ENCODE results near the gene FNDC3B. TPM values are rescaled to one million over a fixed set of nuclear protein-coding genes. Genes with fewer than 3 reads are reported as not detected.

Gene FNDC3B
- total RNA-seq, 2 donors from 2014 or later, result 80.6 to 107 TPM

DNA sequence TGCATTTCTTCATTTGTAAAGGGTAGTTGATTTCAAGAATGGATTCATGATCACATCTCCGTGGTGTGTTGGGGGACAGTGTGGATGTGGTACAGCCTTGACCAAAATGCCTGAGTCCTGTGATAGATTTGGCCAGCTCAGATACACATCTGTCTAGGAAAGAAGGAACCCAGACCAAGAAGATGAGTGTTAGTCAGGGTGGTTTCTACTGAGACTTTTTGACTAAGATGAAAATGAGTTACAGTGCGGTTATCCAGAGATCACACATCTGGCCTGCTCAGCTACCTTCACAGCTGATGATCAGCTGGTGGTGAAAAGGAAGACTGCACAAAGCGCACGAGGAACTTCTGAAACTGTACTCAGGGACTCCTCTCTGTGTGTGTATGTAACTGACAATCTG is 68.0 kb downstream of the FNDC3B start:
- H3K36me3 Mint-ChIP-seq (ENCODE audit: low read depth), result peaks cover 8% of the 10 kb centered on the region
- no peaks in the 10 kb centered on the region for H3K9me3 ChIP-seq (ENCODE audit: control insufficient read depth, low read length)
- H3K4me3 Mint-ChIP-seq, result no peak overlapping the region
- H3K27ac ChIP-seq (ENCODE audit: low read depth, low read length), result no peak overlapping the region
- H3K27me3 Mint-ChIP-seq (ENCODE audit: insufficient read depth), result no peaks in the 10 kb centered on the region
- H3K27ac Mint-ChIP-seq, result no peak overlapping the region
- no peaks in the 10 kb centered on the region for H3K9me3 Mint-ChIP-seq
- no peak overlapping the region for H3K4me3 ChIP-seq (ENCODE audit: low read length)
- peaks cover 32% of the 10 kb centered on the region for H3K4me1 Mint-ChIP-seq
- H3K27me3 ChIP-seq (ENCODE audit: control insufficient read depth, insufficient read depth, low read length, poor library complexity, severe bottlenecking), result no peaks in the 10 kb centered on the region
- H3K9ac ChIP-seq (ENCODE audit: extremely low read depth, low read length, poor library complexity, severe bottlenecking), result no peak overlapping the region
- peaks cover 46% of the 10 kb centered on the region for H3K36me3 ChIP-seq (ENCODE audit: control insufficient read depth, insufficient read depth, low read length)
- peaks cover 4% of the 10 kb centered on the region for H3K4me1 ChIP-seq (ENCODE audit: control insufficient read depth, insufficient read depth, low read length)
- TF ChIP-seq, protein P1, sequence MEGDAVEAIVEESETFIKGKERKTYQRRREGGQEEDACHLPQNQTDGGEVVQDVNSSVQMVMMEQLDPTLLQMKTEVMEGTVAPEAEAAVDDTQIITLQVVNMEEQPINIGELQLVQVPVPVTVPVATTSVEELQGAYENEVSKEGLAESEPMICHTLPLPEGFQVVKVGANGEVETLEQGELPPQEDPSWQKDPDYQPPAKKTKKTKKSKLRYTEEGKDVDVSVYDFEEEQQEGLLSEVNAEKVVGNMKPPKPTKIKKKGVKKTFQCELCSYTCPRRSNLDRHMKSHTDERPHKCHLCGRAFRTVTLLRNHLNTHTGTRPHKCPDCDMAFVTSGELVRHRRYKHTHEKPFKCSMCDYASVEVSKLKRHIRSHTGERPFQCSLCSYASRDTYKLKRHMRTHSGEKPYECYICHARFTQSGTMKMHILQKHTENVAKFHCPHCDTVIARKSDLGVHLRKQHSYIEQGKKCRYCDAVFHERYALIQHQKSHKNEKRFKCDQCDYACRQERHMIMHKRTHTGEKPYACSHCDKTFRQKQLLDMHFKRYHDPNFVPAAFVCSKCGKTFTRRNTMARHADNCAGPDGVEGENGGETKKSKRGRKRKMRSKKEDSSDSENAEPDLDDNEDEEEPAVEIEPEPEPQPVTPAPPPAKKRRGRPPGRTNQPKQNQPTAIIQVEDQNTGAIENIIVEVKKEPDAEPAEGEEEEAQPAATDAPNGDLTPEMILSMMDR (conservative IDR thresholded peaks at IDR 0.05), result no peak
- WGBS, 2 experiments (ENCODE audit: insufficient coverage in 1 of 2, insufficient read length in 1 of 2), result 93 to 100% methylated on average over 3 to 4 of the region's 4 CpGs
- DNase-seq, result no peak

DNA sequence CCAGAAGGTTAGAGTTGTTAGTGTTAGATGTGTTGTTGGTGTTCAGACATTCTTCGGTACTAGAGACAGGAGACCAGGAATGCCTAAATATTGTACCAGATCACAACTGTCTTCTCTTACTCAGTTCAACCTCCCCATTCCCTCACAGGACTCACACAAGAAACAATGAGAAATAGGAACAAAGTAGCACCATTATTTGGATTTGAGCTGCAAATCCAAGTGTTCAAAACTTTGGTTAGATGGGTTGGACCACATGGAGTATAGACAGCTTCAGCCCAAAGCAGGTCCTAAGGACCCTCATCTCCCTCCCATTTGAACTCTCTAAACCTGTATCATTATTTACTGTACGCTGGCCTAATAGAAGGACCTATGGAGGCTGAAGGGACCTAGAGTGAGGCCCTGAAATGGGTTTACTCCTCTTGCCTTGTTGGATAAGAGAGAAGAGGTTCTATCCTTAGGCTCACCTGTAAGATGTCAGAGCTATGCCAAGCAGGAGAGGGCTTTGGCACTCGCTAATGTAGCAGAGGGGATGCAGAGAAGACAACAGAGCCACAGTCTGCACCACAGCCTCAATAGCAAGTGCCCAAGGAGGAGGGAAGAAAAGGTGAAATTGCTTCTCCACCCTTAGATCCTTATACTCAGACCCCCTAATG is 70.9 kb downstream of the FNDC3B start:
- H3K9ac ChIP-seq (ENCODE audit: extremely low read depth, low read length, poor library complexity, severe bottlenecking), result no peak overlapping the region
- Mint-ChIP-seq H3K9me3 (no peaks in the 10 kb centered on the region), H3K27ac (no peak overlapping the region), H3K27me3 (ENCODE audit: insufficient read depth) (no peaks in the 10 kb centered on the region), H3K4me1 (peaks cover 17% of the 10 kb centered on the region), H3K4me3 (no peak overlapping the region), H3K36me3 (ENCODE audit: low read depth) (peaks cover 26% of the 10 kb centered on the region)
- no peak for DNase-seq
- 97 to 100% methylated on average over 1 to 3 of the region's 3 CpGs for WGBS, 2 experiments (ENCODE audit: insufficient coverage in 1 of 2, insufficient read length in 1 of 2)
- no peak overlapping the region for H3K4me3 ChIP-seq (ENCODE audit: low read length)
- no peaks in the 10 kb centered on the region for H3K9me3 ChIP-seq (ENCODE audit: control insufficient read depth, low read length)
- peaks cover 75% of the 10 kb centered on the region for H3K36me3 ChIP-seq (ENCODE audit: control insufficient read depth, insufficient read depth, low read length)
- TF ChIP-seq, protein P1 (conservative IDR thresholded peaks at IDR 0.05), result no peak
- no peaks in the 10 kb centered on the region for H3K4me1 ChIP-seq (ENCODE audit: control insufficient read depth, insufficient read depth, low read length)
- H3K27ac ChIP-seq (ENCODE audit: low read depth, low read length), result no peak overlapping the region
- no peaks in the 10 kb centered on the region for H3K27me3 ChIP-seq (ENCODE audit: control insufficient read depth, insufficient read depth, low read length, poor library complexity, severe bottlenecking)

DNA sequence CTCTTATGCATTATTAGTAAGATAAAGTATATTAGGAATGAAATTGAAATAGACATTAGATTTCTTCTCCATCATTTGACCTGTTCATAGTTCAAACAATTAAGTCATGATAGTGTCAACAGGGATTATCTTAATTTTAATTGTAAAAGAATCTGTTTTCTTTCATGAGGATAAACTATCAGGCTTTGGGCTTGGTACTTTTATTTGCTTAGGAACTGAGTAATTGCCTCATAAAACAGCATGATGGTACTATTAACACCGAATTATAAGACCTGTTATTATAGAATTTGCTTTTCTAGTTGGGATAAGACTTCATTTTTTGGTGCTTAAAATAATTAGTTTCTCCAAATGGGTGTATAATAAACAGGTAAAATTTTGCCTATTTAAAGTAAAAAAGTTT is 71.8 kb downstream of the FNDC3B start:
- TF ChIP-seq, protein P1 (conservative IDR thresholded peaks at IDR 0.05), result no peak
- Mint-ChIP-seq H3K4me3 (no peak overlapping the region), H3K27me3 (ENCODE audit: insufficient read depth) (no peaks in the 10 kb centered on the region), H3K36me3 (ENCODE audit: low read depth) (peaks cover 32% of the 10 kb centered on the region), H3K27ac (no peak overlapping the region), H3K4me1 (peaks cover 16% of the 10 kb centered on the region), H3K9me3 (no peaks in the 10 kb centered on the region)
- DNase-seq, result no peak
- no peaks in the 10 kb centered on the region for H3K27me3 ChIP-seq (ENCODE audit: control insufficient read depth, insufficient read depth, low read length, poor library complexity, severe bottlenecking)
- no peak overlapping the region for H3K9ac ChIP-seq (ENCODE audit: extremely low read depth, low read length, poor library complexity, severe bottlenecking)
- no peak overlapping the region for H3K27ac ChIP-seq (ENCODE audit: low read depth, low read length)
- 100% methylated on average over 1 of the region's 1 CpG for WGBS, 2 experiments (ENCODE audit: insufficient coverage in 1 of 2, insufficient read length in 1 of 2)
- H3K4me1 ChIP-seq (ENCODE audit: control insufficient read depth, insufficient read depth, low read length), result no peaks in the 10 kb centered on the region
- peaks cover 76% of the 10 kb centered on the region for H3K36me3 ChIP-seq (ENCODE audit: control insufficient read depth, insufficient read depth, low read length)
- no peaks in the 10 kb centered on the region for H3K9me3 ChIP-seq (ENCODE audit: control insufficient read depth, low read length)
- H3K4me3 ChIP-seq (ENCODE audit: low read length), result no peak overlapping the region

Measured in endodermal cell (in vitro differentiated cells).